ENCODE results near the gene SHC2. TPM values are rescaled to one million over a fixed set of nuclear protein-coding genes. Genes with fewer than 3 reads are reported as not detected.
A peak's percentile ranks its signal among the peaks of the same experiment; 100 is the strongest.

Gene SHC2
- total RNA-seq, 1 donor from 2014 or later, result 343 TPM

DNA sequence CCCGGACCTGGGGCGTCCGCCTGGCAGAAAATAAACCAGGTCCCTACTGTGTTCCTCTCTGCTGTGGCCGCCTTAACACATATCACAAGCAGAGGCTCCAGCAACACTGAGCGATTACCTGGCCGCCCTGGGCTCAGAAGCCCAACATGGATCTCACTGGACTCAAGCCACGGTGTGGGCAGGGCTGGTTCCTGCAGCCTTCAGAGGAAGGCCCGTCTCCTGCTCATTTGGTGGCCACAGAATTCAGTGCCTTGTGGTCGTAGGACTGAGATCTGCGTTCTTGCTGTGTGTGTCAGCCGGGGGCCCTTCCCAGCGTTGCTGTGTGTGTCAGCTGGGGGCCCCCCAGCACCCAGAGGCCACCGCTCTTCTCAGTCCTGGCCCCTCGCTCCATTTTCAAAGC, 82.1 kb downstream of the SHC2 start:
- DNase-seq, result no peak
- no peak for TF ChIP-seq CTCF (IDR thresholded peaks at IDR 0.05; ENCODE audit: partially characterized antibody, unreplicated experiment)
- H3K27ac Mint-ChIP-seq (ENCODE audit: unreplicated experiment), result no peak overlapping the region

DNA sequence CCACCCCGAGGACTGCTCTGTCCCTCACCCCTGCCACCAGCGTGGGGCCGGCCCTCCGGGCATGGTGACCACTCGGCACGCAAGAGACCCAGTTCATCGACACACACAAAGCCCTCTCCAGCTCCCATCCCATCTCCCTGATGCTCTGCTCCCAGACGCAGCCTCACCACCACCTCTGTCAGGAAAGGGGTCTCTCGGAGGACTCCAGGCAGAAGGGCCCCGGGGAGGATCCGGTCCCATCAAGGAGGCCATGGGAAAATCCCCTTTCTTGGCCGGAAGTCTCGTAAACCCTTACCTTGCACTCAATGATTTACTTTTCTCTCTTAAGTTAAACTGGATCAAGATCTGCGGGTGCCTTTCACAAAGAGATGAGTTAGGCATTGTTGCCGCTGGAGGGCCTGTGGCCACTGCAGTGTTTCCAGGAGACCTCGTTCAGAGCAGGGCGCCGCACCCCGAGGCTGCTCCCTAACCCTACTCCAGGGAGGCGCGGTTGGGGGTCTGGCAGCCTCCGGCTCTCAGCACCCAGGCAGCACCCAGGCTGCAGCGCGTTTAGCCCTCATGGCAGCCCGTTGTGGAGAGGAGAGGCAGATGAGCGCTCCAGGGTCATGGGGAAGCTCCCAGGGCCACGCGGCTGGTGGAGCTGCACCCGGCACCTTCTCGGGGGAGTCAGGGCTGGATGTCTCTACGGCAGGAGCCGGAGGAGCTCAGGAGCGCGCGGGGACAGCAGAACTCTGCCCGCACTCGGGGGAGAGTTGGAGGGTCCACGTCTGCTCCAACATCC, 82.8 kb downstream of the SHC2 start:
- peak overlapping the region; percentile 31 for H3K27ac Mint-ChIP-seq (ENCODE audit: unreplicated experiment)
- peaks cover 13% of the 10 kb centered on the region for H3K9me3 Mint-ChIP-seq (ENCODE audit: unreplicated experiment)
- peaks cover 6% of the 10 kb centered on the region for H3K27me3 Mint-ChIP-seq (ENCODE audit: unreplicated experiment)
- H3K4me1 Mint-ChIP-seq (ENCODE audit: low read depth, unreplicated experiment), result no peaks in the 10 kb centered on the region
- no peak for DNase-seq
- peaks cover 8% of the 10 kb centered on the region for H3K36me3 Mint-ChIP-seq (ENCODE audit: unreplicated experiment)
- no peak for TF ChIP-seq CTCF (IDR thresholded peaks at IDR 0.05; ENCODE audit: partially characterized antibody, unreplicated experiment)
- no peak overlapping the region for H3K4me3 Mint-ChIP-seq (ENCODE audit: unreplicated experiment)

More for the DNA sequence above, 82.1 kb downstream of the SHC2 start:
- peaks cover 14% of the 10 kb centered on the region for H3K36me3 Mint-ChIP-seq (ENCODE audit: unreplicated experiment)
- H3K4me1 Mint-ChIP-seq (ENCODE audit: low read depth, unreplicated experiment), result no peaks in the 10 kb centered on the region
- no peak overlapping the region for H3K4me3 Mint-ChIP-seq (ENCODE audit: unreplicated experiment)
- H3K9me3 Mint-ChIP-seq (ENCODE audit: unreplicated experiment), result peaks cover 18% of the 10 kb centered on the region
- peaks cover 10% of the 10 kb centered on the region for H3K27me3 Mint-ChIP-seq (ENCODE audit: unreplicated experiment)

GRCh38 chr19:376111-376470, 84.7 kb downstream of the SHC2 start:
- no peak for TF ChIP-seq CTCF (IDR thresholded peaks at IDR 0.05; ENCODE audit: partially characterized antibody, unreplicated experiment)
- Mint-ChIP-seq H3K36me3 (ENCODE audit: unreplicated experiment) (peaks cover 4% of the 10 kb centered on the region), H3K4me3 (ENCODE audit: unreplicated experiment) (no peak overlapping the region), H3K27me3 (ENCODE audit: unreplicated experiment) (peaks cover 13% of the 10 kb centered on the region), H3K27ac (ENCODE audit: unreplicated experiment) (no peak overlapping the region), H3K4me1 (ENCODE audit: low read depth, unreplicated experiment) (peaks cover 16% of the 10 kb centered on the region), H3K9me3 (ENCODE audit: unreplicated experiment) (peaks cover 16% of the 10 kb centered on the region)
- no peak for DNase-seq

DNA sequence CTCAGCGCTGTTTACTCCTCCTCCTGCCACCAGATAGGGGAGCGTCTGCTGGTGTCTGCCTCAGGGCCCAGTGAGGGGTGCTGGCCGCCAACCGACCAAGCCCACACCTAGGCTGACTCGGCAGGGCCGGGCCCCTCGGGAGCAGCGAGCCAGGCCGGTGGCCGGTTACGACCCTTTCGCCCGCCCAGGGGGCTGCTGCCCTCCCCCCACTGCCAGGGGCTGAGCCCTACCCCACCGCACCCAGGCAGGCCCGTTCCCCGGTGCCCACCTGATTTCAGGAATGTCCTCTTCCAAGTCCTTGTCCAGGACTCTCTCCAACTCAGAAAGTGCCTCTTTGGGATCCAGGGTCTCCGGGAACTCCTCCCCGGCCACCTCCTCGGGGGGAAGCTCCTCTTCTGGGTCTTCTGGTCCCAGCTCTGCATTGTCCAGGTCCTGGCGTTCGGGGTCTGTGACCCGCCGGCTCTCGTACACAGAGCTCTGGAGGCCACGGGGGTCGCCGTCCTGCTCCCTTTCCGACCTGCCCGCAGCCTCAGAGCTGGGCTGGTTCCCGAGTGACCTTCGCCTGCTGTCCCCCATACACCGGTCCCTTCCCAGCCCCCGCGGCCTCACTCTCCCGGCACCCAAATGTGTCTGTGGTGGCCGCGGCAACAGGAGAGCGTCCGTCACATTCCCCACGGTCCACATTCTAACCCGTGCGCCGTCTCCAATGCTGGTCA, 85.3 kb downstream of the SHC2 start:
- H3K4me3 Mint-ChIP-seq (ENCODE audit: unreplicated experiment), result no peak overlapping the region
- TF ChIP-seq CTCF (IDR thresholded peaks at IDR 0.05; ENCODE audit: partially characterized antibody, unreplicated experiment), result no peak

GRCh38 chr19:374886-375235, 86.0 kb downstream of the SHC2 start:
- Mint-ChIP-seq H3K4me1 (ENCODE audit: low read depth, unreplicated experiment) (peaks cover 16% of the 10 kb centered on the region), H3K36me3 (ENCODE audit: unreplicated experiment) (no peaks in the 10 kb centered on the region), H3K27me3 (ENCODE audit: unreplicated experiment) (peaks cover 11% of the 10 kb centered on the region), H3K27ac (ENCODE audit: unreplicated experiment) (no peak overlapping the region), H3K4me3 (ENCODE audit: unreplicated experiment) (no peak overlapping the region), H3K9me3 (ENCODE audit: unreplicated experiment) (peaks cover 9% of the 10 kb centered on the region)
- TF ChIP-seq CTCF (IDR thresholded peaks at IDR 0.05; ENCODE audit: partially characterized antibody, unreplicated experiment), result no peak
- no peak for DNase-seq

More for the DNA sequence above, 85.3 kb downstream of the SHC2 start:
- no peak for DNase-seq
- peaks cover 12% of the 10 kb centered on the region for H3K27me3 Mint-ChIP-seq (ENCODE audit: unreplicated experiment)
- peaks cover 16% of the 10 kb centered on the region for H3K4me1 Mint-ChIP-seq (ENCODE audit: low read depth, unreplicated experiment)
- peaks cover 14% of the 10 kb centered on the region for H3K9me3 Mint-ChIP-seq (ENCODE audit: unreplicated experiment)
- H3K27ac Mint-ChIP-seq (ENCODE audit: unreplicated experiment), result no peak overlapping the region
- peaks cover 4% of the 10 kb centered on the region for H3K36me3 Mint-ChIP-seq (ENCODE audit: unreplicated experiment)

Measured in glutamatergic neuron (in vitro differentiated cells).